GM18867 (cell line): ENCODE results near the gene SCIN.

Source experiments
- ATAC-seq: cut with Tn5 transposase; IDR thresholded peaks from one replicate; pipeline ENCODE4 v1.9.1; 2021; ENCODE audit warnings: mild to moderate bottlenecking, moderate library complexity; ENCODE audit not compliant: unreplicated experiment

Gene SCIN

DNA sequence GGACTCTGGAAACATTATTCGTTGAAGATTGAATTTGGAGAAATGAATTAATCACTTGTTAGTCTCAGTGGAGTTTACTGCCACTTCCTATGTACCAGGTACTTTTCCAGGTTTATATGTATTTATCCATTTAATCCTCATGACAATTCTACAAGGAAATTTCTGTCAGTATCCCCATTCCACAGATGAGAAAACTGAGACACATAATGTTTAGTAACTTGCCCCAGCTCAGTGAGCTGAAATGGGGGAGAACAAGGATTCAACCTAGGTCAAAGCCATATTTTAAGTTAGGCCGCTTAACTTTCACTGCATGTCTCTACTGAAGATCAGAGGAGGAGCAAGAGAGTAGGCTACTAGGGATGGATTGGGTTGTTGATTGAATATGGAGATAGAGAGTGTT is 4.6 kb upstream of the SCIN start:
- no peak for ATAC-seq

DNA sequence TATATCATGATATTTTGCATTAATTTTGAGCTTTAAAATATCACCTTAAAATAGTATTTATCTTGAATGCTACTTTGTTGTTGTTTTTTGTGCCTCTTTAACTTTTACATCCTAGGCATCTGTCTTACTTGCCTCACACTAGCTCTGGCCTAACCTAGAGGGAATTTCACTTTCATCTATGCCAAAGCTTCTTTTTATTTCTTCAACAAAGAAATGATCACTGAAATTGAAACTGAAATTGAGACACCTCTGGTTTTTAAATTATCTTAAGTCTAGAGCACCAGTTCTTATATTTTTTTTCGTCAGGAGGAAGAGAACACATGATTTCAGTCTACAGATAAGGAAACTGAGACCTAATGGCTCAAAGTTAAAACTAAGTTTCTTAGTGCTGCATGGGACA is 3.5 kb upstream of the SCIN start:
- ATAC-seq, result peak; percentile 93

- peak; percentile 42 for ATAC-seq
These were observed 847 bp upstream of the SCIN start for GRCh38 chr7:12569673-12570072.

DNA sequence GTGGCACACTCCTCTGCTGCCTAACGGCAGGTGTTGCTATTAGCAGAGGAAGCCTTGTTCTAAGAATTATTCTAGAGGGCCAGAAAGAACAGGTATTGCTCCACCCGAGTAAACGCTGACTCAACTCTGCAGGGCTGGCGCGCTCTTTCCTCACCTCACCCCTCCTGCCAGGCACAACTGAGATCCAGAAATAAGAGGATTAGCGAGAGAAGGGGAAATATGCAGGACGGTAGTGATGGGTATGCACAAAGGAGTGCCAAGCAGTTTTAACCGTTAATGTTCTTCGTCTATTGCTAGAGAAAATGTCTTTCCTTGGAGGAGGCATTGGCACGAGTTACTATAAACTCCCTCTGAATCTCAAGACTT is 369 bp upstream of the SCIN start:
- ATAC-seq, result peak; percentile 18

DNA sequence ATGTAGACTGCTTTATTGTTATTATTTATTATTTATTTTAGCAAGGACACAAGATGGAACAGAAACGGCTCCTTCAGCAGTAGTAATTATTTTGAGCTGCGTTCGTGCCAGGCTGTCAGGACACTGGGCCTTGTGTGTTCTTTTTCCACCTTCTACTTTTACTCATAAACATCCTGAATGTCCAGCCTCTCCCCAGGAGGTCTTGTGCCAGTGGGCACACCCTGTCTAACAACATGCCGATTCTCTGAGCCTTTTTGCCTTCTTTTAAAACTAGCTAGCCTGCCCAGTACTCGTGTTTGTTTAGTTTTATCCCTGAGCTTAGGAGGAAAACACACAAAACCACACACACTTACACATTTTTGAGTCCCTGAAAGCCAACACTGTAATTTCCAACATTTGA is 1.2 kb downstream of the SCIN start:
- no peak for ATAC-seq

DNA sequence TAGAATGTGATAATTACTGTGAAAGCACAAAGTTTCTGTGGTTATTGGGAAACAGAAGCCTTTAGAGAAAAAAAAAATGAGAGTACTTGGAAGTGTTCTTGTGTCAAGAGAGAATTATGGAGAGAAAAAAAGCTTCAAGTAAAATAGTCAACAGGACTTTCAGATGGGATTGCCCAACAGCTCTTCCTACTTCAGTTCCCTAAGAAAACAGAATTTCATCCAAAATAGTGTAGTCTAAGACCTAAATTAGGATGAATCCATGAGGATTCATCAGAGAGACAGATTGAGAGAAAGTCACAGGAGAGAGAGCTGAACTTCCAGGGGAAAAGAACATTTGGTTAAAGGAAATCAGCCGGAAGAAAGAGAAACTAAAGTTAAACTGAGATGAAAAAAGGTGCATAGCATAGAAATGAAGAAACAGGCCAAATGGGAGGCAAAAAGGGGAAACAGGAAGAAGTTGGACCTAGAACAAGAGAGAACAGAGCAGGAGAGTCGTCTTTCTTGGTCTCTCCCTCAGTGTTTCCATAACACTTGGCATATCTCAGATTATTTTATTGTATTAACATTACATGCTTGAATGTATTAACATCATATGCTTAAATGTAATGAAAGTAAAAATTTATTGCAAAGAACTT is 2.5 kb downstream of the SCIN start:
- no peak for ATAC-seq

- ATAC-seq, result no peak
These were observed 3.4 kb downstream of the SCIN start for GRCh38 chr7:12573885-12574284.

GRCh38 chr7:12578930-12579640 is 8.6 kb downstream of the SCIN start:
- ATAC-seq, result peak; percentile 99

DNA sequence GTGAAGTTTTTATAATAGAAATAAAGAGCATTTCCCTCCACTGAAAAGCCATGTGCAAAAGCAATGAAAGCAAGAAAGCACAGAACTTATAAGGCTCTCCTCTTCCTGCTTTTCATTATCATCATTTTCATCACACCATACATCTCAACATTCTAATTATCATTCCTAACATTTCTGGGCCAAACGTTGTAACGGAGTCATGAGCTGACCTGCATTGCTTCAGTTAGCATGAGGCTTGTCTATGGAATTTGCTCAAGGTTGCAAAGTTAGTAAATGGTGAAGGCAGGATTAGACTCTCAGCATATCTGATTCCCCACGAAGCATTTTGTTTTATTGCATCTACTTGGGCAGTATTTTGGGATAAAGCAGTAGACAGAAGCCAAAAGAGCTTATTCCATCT is 11.4 kb downstream of the SCIN start:
- no peak for ATAC-seq

DNA sequence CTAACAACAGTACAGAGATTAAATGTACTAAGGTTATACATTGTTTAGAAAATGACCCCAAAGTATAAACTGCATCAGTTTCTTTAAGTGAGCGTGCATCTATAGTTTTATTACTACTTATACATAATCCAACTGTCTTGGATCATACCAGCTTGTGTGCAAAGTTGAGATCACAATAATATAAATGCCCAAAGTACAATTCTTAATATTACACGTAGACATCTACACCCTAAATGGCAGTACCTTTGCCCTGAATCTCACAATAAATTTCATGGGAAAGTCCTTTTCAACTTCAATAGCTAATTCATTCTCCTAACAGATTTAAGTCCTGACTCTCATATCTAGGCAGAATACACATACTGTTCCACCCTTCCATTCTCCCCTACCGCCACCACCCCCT is 11.8 kb downstream of the SCIN start:
- no peak for ATAC-seq

- no peak for ATAC-seq
These were observed 12.7 kb downstream of the SCIN start for GRCh38 chr7:12583176-12583575.

- ATAC-seq, result no peak
These were observed 13.4 kb downstream of the SCIN start for GRCh38 chr7:12583922-12584321.

DNA sequence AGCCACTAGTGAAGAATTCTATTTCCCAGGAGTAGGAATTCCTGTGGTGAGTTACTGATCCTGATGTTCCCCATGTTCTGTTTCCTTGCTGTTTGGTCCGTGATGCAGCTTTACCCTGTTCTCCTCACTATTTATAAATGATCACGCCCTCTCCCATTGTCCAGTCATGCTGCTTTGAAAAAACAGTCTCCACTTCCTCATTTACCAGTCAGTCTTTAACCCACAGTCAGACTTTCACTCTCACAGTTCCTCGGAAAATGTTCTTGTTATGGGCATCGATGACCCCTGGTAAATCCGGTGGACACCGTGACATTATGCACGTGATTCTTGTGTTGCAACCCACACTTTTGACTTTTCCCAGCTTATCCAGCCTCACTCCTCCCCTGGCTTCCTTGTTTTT is 14.4 kb downstream of the SCIN start:
- peak; percentile 99 for ATAC-seq

DNA sequence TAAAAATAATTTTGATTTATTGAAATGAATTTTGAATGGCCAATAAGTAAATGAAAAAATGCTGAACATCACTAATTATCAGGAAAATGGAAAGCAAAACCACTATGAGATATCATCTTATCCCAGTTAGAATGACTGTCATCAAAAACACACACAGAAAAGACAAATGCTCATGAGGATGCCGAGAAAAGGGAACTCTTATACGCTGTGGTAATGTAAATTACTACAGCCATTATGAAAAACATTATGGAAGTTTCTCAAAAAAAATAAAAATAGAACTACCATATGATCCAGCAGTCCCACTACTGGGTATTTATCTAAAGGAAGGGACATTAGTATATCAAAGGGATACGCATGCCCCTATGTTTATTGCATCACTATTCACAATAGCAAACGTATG is 15.8 kb downstream of the SCIN start:
- ATAC-seq, result no peak

DNA sequence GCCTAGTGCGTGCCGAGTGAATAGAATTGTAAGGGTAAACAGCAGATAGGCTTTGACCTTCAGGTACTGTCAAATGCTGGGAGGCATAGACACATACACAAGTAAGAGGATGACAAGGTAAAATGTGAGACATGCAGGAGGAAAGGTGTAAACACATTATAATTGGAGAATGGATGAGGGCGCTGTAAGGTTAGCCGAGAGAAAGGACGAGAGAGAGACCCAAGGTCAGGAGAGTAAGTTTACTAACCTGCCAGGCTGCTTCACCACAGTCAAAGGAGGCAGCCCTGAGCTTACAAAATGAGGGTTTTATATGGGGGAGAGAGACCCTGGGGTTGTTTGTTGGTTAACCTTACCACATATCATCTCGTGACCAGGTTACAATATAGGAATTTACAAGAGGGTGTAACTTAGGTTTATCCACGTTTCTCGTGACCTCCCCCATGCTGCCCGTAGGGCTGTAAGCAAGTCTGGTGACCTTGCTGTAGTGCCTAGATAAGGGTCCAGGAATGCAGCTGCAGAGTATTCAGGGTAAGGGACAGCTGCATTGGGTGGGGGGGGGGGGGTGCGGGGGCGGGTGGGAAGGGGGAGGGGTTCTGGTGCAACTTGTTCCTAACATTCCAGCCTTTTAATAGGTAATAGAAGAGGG is 17.9 kb downstream of the SCIN start:
- ATAC-seq, result no peak

DNA sequence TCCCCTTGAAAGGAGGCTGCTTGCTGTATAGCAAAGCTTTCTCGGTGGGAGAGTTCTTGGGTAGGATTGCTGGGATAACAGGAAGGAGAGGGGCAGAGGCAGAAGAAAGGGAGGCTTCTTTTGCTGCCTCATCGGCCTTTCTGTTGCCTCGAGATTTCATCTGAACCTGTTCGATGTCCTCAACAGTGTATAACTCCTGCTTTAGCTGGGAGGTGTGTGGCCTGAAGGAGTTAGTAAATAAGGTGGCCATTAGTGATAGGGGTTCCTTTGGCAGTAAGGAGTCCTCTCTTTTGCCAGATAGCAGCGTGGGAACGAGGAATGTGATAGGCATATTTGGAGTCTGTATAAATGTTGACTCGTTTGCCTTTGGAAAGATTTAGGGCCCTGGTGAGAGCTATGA is 20.0 kb downstream of the SCIN start:
- ATAC-seq, result no peak

GRCh38 chr7:12594122-12594897 is 23.8 kb downstream of the SCIN start:
- no peak for ATAC-seq

DNA sequence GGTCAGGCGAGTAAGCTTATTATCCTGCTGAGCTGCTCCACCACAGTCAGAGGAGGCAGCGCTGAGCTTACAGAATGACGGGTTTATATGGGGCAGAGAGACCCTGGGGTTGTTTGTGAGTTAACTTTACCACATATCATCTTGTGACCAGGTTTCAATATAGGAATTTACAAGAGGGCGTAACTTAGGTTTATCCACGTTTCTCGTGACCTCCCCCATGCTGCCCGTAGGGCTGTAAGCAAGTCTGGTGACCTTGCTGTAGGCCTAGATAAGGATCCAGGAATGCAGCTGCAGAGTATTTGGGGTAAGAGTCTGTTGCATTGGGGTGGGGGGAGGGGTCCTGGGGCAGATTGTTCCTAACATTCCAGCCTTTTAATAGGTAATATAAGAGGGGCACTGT is 24.6 kb downstream of the SCIN start:
- ATAC-seq, result no peak

GRCh38 chr7:12596225-12596790 is 25.8 kb downstream of the SCIN start:
- ATAC-seq, result no peak

- ATAC-seq, result peak; percentile 99
These were observed 30.9 kb downstream of the SCIN start for GRCh38 chr7:12601302-12601869.

DNA sequence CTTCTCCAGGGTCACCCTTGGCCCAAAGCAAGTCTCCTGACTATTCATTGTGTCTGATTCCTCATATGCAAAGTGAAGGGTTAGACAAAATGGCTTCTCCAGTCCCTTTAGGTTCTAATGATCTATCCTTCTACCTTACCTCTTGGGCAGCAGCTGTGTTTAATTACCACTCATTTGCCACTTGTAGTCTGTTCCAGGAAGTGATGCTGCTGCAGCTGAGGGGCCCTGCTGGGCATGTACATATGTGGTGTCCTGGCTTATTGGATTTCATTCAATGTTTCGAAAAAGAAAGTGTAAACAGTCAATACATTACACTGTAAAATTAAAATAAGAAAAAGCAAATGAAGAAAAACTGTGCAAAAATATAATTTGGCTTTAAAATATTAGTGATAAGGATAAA is 36.6 kb downstream of the SCIN start:
- ATAC-seq, result peak; percentile 95
